ENCODE measurements around the gene ADAMTSL2.
A peak's percentile ranks its signal among the peaks of the same experiment; 100 is the strongest.

ADAMTSL2 gene

DNA sequence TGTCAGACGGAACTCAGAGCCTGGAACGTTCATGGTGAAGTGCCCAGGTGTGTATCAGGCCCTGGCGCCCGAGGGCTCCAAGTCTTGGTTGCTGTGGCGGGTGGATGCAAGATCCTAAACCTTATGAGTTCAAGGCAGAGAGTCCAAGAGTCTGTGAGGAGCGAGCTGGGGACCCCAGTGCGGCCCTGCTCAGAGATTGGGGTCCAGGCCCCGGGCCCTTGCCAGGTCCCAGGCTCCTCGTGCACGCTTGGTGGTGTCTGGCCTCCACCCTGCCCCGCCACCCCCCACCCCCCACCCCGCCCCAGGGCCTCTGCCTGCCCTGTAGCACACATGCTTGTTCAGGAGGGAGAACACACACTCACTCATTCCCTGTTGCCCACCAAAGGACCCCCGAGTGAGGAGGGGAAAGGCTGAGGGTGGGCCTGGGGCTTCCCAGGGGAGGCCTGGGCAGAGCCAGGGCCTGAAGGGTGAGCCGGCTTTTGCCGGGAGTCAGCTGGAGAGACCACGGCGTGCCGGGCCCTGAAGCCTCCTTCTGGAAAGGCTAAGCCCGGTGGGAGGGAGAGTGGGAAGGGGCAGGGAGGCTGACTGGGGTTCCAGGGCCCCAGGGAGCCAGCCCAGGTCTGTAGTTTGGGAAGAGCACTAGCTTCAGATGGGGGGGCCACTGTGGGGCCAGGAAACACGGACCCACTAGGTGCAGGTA lies 37.5 kb downstream of the ADAMTSL2 start:
- no peak for DNase-seq (ENCODE audit: low spot score)

DNA sequence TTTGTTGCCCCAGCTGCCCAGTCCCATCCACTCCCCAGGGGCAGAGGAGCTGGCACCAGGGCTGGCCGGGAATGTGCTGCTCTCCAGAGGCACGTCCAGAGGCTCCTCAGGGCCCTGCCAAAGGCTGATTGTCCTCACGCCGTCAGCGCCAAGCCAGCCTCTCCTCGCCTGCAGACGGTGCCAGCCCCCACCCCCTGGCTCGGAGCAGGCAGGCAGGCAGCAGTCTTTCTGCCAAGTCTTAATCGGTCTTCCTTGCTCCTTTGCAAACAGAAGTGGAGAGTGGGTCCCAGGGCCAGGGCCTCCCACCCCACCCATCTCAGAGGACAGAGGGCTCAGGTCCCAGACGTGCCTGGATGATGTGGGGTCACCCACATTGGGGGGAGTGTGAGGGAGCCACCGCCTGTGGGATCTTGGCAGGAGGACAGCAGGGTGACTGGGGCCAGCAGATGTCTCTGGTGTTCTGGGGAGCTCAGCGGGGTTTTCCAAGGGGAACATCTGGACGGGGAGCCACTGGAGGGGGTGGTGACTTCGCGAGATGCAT lies 38.4 kb downstream of the ADAMTSL2 start:
- no peak for DNase-seq (ENCODE audit: low spot score)

DNA sequence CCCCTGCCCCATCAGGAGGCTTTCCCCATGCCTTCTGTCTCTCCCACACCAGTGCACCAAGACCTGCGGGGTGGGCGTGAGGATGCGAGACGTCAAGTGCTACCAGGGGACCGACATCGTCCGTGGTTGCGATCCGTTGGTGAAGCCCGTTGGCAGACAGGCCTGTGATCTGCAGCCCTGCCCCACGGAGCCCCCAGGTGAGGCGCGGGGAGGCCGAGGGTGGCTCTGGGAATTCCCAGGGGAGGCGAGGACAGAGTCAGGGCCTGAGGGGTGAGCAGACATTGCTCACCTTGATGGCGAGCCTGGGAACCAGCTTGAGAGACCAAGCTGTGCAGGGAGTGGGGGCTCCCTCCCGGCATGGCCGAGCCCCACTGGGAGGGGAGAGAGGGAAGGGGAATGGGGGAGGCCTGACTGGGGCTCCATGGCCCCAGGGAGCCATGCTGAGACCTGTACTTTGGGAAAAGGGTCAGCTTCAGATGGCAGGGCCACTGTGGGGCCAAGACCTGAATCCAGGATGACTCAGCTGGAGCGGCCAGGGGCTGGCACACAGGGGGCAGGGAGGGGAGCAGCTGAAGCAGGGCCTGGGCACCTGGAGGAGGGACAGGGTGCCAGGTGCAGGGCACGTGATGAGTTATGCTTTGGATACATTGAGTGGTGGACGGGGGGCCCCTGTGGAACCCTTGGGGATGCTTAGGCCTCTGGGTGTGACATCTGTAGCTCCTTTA lies 39.4 kb downstream of the ADAMTSL2 start:
- DNase-seq (ENCODE audit: low spot score): no peak

DNA sequence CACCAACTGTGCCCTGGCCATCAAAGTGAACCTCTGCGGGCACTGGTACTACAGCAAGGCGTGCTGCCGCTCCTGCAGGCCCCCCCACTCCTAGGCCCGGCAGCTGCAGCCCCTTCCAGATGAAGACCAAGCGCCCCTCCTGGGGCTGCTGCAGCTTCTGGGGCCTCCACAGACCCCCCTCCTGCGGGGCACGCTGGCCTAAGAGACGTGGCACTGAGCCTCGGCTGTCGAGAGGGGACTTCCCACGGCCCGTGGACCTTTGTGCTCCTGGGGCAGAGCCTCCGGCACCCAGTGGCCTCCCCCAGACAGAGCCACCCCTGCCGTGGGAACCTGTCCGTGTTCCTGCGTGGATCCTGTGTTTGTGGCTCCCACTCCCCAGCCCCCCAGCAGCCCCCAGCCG lies 40.3 kb downstream of the ADAMTSL2 start:
- no peak for DNase-seq (ENCODE audit: low spot score)

DNA sequence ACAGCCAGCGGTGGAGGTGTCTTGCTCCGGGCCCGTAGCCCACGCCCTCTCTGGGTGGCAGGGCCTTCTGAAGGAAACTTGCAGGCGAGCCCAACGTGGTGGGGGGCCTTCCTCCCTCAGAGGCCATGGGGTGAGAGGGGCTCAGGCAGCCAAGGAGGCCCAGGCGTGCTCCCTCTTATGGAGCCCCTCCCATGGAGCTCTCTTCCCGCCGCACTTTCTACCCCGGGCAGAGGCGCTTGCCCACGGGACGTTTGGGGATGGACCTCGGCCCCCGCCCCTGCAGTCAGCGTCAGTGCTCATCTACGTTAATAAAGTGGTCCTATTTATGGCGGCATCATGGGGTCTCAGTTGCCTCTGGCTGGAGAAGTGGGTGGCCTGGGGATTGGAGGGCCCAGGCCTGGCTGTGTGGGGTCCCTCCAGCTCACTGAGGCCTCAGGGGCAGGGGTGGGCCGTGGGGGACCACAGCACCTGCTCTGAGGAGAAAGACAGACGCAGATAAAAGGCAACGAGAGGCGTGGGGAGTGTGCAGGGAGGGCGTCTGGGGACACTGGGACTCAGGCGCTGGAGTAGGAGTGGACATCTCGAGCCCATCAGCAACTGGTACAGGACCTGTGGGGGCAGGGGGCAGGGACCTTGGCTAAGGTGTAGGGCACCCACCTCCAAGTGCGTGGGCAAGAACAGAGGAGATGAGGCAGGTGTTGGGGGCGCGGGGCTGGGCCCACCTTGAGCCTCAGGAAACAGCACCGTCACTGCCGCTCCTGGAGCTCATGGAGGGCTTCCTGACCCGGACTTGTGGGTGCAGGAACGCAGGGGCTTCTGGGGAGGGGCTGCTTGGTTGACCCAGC lies 40.9 kb downstream of the ADAMTSL2 start:
- DNase-seq (ENCODE audit: low spot score): no peak

DNA sequence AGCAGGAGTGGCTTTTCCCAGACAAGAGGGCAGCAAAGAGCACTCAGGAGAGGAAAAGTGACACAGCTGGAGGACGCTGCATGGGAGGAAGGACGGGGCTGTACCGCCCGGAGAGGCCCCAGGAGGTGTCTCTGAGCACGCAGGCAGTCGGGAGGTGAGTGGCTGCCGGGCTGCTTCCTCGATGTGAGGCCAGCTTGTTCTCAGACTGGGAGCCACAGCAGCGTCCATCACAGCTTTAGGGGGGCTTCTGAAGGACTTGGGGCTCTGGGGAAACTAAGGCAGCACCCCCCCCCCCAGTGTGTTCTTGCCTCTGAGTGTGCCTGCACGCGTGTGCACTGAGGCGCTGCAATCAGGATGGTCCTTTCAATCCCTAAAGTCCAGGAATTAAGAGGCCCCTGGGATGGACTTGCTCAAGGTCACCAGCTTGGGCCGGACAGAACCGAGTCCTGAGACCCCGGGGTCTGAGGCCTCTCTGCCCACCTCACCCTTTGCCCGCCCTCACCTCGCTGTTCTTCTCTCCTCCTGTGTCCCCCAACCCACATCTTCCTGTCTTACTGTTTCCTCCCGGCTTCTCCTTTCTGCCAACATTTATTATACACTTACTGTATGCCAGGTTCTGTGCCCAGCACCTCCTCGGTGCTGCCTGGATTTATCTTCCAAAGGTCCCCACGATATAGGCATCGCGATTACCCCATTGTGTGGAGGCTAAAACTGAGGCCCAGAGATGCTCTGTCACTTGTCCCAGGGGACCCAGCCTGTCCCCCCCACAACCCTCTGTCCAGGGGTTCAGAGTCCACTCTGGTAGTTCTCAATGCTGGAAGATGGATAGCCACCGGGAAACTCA lies 41.7 kb downstream of the ADAMTSL2 start:
- DNase-seq (ENCODE audit: low spot score): no peak

DNA sequence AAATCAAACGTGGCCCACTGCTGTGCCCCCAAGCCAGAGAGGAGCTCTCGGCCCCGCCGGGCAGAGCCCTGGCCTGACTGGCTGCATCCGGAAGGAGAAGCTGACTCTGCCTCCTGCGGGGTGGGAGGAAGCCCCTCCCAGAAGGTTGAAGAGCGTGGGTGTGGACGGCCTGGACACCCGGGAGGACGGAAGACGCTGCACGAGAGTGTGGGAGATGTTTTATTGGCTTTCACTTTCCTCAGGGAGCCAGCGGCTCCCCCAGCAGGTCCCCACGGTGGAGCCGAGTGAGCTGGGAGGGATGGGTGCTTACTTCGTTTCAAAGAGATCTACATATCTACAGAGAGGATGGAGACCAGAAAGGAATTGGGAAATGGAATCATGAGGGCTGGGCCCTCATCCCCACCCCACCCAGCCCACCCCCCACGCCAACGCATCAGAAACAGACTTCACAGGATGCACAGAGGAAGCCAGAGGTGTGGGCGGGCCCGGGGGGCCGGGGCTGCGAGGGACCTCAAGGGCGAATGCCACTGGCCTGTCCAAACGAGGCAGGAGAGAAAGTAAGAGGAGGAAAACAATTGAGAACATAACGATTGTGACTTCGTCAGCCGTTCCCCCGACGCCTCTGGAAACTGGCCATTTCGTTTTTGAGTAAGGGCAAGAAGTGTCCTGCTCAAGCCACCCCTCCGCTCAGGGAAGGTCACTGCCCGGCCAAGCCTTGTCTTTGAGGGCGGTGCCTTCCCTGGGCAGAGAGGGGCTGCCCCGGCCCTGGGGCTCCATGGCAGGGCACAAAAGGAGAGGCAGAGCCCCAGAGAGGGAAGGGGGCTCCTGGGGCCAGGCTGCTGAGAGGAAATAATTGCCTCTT lies 42.6 kb downstream of the ADAMTSL2 start:
- DNase-seq (ENCODE audit: low spot score): no peak

DNA sequence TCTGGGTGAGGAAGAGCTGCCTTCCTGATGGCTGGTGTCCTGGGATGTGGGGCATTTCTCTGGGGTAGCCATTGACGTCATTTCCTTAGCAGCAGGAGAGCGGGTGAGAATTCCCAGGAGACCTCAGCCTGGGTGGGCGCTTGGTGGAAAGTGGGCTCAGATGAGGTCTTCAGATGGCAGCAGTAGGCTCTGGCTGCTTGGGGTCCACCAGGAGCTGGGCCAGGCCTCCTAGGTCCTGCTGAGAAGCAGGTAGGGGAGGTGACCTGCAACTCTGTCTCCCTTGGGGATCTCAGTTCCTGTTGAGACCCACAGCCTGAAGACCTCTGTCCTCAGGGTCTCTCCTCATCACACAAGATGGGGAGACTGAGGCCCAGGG lies 43.2 kb downstream of the ADAMTSL2 start:
- DNase-seq (ENCODE audit: low spot score): no peak

DNA sequence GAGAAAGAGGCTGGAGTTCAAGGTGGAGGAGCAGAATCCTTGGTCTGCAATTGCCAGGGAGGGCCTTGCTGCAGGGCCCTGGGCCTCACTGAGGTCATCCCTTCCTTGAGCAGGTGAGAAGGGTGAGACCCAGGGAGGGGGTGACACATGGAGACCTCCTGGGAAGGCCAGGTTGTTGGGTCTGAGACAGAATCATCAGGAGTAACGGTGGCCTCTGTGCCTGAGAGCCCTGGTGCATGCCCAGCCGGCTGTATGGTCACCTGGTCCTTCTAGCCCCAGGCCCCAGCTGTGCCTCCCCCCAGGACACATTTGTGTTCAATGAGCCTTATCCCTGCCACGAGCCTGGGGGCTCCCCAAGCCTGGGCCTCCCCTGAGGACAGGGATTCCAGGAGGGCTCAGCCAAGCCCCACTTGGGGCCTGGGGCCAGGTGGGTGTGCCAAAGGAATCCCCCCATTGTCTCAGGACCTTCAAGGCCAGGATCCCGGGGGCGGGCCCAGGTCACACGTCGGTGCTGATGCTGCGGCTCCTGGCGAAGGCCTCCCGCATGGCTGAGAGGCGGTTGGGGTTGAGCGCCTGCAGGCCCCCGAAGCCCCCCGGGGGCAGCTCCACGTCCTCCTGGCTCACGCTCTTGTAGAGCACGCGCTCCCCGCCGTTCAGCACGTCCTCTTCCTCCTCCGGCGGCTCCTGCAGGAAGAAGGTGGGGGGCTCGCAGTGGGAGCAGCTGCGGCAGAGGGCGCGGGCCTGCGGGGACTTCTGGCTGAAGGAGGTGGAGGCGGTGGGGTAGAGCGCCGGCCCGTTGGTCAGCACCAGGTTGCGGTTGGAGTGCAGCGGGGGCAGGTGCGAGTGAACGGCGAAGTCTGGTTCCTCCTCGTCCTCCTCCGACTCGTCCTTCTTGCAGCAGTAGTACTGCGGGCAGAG lies 44.3 kb downstream of the ADAMTSL2 start:
- no peak for DNase-seq (ENCODE audit: low spot score)

DNA sequence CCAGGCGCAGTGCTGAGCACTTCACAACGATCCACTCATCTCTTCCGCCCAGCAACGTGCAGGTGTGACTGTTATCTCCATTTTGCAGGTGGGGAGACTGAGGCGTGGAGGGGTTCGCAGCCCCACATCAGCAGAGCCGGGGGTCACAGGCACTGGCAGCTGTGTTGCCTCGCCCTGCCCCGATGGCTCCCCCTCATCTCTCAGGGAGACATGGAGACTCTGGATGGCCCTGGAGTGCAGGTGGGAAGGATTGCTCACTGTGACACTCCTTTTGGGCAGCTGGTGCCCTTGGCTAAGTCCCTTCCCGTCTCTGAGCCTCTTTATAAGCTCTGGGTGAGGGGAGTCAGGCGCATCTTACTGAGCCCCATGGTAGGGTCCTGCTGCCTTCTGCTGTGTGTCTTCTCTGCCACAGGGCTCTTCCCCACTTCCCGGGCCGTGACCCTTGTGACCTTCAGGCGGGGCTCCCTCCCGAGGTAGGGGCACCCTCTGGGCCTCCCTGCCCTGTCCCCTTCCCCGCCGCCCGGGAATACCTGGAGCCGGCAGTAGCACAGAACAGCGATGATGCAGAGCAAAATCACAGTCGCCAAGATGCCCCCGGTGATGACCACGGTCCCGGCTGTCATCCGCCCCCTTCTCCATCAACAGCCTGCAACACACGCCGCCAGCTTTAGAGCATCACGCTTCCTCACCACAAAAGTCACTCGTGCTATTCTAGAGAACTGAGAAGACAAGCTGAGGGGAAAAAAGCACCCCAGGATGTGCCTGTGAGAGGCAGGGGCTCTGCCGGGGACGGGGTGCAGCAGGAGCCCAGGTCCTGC lies 45.3 kb downstream of the ADAMTSL2 start:
- no peak for DNase-seq (ENCODE audit: low spot score)

DNA sequence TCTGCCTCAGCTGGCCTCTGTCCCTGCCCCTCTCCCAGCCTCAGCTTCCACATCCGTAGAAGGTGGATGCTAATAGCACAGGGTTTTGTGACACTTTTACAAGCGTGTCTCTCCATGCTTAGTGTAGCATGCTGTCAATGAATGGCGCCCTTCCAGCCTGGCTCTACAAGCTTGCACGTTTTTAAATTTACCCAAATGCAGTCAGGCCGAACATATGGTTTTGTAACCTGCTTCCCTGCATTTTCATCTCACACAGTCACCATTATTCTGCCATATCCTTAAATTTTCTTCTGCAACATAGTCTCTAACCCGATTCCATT lies 45.9 kb downstream of the ADAMTSL2 start:
- DNase-seq (ENCODE audit: low spot score): no peak

DNA sequence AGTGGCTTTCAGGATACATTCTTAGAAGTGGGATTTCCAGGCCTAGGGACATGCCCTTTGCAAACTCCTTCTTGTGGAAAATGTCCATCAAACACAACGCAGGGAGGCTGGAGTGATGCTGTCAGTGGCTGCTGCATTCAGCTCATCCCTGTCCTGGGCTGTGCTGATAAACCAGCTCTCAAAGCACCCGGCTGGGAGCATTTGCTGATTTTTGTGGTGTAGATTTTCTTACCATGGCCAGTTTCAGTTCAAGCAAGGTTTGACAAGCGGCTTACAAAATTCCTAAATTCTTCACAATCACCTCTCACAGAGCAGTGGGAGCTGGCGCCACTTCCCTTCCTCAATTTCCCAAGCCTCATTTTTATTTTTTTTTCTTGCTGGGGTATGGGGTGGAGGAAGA lies 46.5 kb downstream of the ADAMTSL2 start:
- no peak for DNase-seq (ENCODE audit: low spot score)

DNA sequence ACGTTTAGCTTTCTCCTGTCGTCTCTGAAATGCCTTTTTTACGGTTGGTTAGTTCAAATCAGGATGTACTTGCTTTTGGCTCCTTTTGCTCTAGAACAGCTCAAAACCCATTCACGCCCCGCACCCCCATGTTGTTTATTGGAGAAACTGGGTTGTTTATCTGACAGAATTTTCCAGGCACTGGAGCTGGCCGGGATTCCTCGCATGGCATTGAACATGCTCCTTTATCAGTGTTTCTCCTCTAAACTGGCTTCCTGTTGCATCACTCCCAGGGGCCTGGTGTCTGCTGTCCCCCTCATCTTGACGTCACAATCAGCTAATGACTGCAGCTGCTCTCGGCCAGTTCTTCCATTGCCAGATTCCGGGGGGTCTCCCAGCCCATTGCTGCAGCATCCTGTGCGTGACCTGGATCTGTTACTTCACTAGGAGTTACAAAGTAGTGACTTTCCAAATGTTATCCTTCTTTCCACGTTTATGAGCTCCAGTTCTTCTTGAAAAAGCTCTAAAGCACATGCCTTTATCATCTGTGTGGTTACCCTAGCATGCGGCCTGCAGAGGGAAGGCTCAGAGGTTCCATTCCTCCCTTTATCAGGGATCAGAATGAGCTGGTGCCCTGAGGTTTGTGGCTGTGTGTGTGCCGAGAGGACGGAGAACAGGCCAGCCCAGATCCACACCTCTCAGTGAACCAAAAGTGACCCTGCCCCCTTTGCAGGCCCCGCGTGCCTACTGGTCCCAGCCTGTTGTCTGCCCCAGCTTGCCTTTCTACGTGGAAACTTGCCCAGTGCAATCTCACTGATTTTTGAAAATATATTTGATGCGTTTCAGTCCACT lies 47.2 kb downstream of the ADAMTSL2 start:
- DNase-seq (ENCODE audit: low spot score): peak; percentile 62

DNA sequence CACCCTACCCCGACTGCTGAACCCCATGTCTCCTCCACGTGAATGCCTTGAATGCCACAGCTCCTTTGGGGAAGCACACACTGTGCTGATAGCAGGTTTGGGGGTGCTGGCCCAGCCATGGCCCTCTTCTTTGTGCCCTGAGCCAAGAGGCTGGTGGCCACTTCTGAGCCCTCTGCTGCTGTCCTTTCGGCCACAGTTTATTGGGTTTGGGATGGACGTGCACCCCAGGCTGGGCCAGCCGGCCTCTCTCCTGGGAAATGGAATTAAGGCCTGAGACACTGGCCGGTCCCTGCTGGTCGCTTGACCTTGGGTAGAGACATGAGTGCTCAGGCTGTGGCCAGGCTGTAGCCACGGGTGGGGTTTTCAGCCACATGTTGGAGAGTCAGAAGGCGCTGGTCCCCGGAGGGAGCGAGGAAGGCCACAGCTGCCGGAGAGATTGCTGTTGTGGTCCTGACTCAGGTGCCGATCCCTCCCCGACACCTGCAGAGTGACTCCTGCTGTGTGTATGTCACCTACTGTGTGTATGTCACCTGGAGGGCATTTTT lies 48.1 kb downstream of the ADAMTSL2 start:
- DNase-seq (ENCODE audit: low spot score): no peak

DNA sequence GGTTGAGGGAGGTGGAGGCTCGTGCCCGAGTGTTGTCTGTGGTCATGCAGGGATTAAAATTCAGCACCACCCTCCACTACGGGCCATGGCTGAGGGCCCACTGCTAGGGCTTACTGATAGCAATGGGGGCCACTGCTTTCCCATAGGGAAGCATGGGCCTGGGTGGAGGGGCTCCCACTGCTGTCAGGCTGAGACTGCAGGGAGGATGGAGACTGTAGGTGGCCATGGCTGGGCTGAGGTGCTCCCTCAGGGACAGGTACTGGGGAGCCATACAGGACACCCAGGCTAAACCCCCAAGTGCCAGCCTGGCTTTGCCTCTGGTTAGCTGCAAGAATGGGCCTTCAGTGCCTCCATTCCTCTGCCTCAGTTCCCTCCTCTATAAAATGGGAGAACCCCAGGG lies 48.6 kb downstream of the ADAMTSL2 start:
- no peak for DNase-seq (ENCODE audit: low spot score)

DNA sequence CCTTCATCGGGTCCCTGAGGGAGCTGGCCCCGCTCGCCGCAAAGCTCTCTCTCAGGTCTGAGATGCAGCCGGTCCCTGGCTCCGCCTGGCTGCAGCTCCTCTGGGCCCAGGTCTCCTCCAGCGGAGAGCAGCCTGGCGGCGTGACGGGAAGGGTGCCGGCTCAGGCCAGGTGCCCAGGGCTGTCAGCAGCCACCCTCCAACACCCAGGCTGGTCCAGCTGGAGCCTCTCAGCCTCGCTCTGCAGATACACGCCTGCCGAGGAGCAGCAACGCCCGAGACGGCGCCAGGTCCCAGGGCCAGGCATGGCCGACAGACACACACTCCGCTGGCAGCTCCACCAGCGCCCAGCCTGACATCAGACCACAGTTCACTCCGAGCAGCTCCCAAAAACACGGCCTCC lies 49.1 kb downstream of the ADAMTSL2 start:
- no peak for DNase-seq (ENCODE audit: low spot score)

DNA sequence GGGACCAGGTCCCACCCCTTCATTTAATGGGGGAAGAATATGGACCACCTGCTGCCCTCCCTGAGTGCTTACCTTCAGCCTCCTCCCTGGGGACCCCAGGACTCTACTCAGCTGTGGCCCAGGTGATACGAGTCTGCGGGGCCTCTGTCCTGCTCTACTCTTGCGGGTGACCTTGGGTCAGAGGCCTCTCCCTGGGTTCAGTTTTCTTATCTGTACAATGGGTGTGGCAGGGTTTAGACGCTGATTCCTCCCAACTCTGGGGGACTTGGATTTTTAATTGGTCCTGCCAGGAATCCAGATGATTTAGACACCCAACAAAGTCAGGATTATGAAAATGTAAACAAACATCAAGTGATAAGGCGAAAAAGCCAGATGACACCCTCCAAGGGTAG lies 49.7 kb downstream of the ADAMTSL2 start:
- DNase-seq (ENCODE audit: low spot score): no peak
